Calu3 (cell line): ENCODE measurements around the gene MOV10L1. TPM values are rescaled to one million over a fixed set of nuclear protein-coding genes. Genes with fewer than 3 reads are reported as not detected.
A peak's percentile ranks its signal among the peaks of the same experiment; 100 is the strongest.

Experiments used
- BruUV-seq: library from RNA; stranded (reverse); fragments of 400-500 nt; replicated peaks from 2 replicates; lab custom pipeline; 2021; lab: Mats Ljungman, UMichigan
- CTCF ChIA-PET: fragments of 300-600 bp; sonication (Branson Sonifier 250); formaldehyde crosslinking; loops from one replicate; lab custom pipeline; 2022; ENCODE audit warnings: antibody characterized with exemption; lab: Charles Lee
- DNase-seq: peaks from one replicate; pipeline ENCODE4 v3.0.0; 2022
- H3K27ac Mint-ChIP-seq: one replicate; pipeline ENCODE4 v1.8.0; 2022; ENCODE audit warnings: mixed read lengths; ENCODE audit not compliant: unreplicated experiment
- H3K27me3 Mint-ChIP-seq: one replicate; pipeline ENCODE4 v1.8.0; 2022; ENCODE audit warnings: mixed read lengths; ENCODE audit not compliant: unreplicated experiment
- H3K36me3 Mint-ChIP-seq: one replicate; pipeline ENCODE4 v1.8.0; 2022; ENCODE audit warnings: mild to moderate bottlenecking, moderate library complexity, mixed read lengths; ENCODE audit not compliant: insufficient read depth, unreplicated experiment
- H3K4me1 Mint-ChIP-seq: one replicate; pipeline ENCODE4 v1.8.0; 2022; ENCODE audit warnings: mild to moderate bottlenecking, low read depth, mixed read lengths; ENCODE audit not compliant: unreplicated experiment
- H3K4me3 Mint-ChIP-seq: one replicate; pipeline ENCODE4 v1.8.0; 2022; ENCODE audit warnings: mild to moderate bottlenecking, low read depth, moderate library complexity, mixed read lengths; ENCODE audit not compliant: unreplicated experiment
- H3K9me3 Mint-ChIP-seq: one replicate; pipeline ENCODE4 v1.8.0; 2022; ENCODE audit warnings: low read depth, mixed read lengths; ENCODE audit not compliant: unreplicated experiment
- intact Hi-C: fragments of 100-400 bp; cut with micrococcal nuclease; formaldehyde crosslinking; loops from one replicate; pipeline ENCODE4 v1.10.0; 2022; ENCODE audit not compliant: unreplicated experiment
- total RNA-seq: library from RNA; stranded (reverse); gene quantifications from 2 replicates; pipeline ENCODE4 v1.2.3, GENCODE V29; 2022
- TF ChIP-seq, protein P1 (sequence below): fragments of 200-600 bp; IDR thresholded peaks from one replicate; pipeline ENCODE4 v1.8.0; 2022; ENCODE audit warnings: antibody characterized with exemption; ENCODE audit not compliant: unreplicated experiment

Gene MOV10L1
- total RNA-seq, 1 experiment from 2014 or later, result not detected

DNA sequence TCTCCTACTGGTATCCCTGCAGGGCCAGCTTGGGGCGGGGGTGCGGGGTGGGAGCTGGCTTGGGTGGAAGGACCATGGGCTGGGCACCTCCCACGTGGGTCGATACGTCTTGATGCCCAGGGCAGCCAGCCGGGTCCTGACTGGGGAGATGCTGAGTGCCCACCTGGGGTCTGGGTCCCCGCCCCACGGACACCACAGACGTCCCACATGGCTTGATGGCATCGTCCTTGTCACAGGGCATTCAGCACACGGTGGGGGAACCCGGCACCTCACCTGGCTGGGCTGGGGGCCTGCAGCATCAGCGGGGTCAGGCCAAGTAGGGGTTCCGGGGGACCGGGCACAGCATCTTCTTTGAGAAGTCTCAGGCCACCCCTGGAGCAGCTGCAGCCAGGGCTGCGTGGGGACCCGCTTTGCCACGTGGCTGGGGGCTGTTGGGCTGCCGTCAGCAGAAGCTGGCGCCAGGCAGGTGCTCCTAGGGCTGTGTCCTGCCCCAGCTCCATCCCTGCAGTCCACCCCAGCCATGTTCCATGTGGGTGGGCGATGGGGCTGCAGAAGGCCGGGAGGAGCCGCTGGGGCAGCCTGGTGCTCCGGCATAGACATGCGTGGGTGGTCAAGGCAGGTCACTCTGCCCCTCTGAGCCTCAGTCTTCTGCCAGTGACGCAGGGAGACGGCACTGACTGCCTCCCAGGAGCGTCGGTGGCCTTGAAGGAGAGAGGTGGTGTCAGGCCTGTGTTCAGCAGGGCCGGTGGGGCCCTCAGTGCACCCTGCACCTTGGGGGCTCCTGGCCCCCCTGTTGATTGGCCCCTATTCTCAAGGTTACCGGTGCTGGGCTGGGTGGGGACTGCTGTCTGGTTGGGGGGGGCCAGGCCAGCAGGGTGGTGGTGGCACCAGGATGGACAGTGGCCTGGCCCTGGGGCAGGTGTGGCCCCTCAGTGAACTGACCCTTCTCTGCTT lies 119.4 kb downstream of the MOV10L1 start:
- Mint-ChIP-seq H3K36me3 (peaks cover 75% of the 10 kb centered on the region), H3K27me3 (no peaks in the 10 kb centered on the region), H3K27ac (peak overlapping the region; percentile 50), H3K4me1 (peaks cover 7% of the 10 kb centered on the region), H3K9me3 (no peaks in the 10 kb centered on the region), H3K4me3 (no peak overlapping the region)
- TF ChIP-seq, protein P1, sequence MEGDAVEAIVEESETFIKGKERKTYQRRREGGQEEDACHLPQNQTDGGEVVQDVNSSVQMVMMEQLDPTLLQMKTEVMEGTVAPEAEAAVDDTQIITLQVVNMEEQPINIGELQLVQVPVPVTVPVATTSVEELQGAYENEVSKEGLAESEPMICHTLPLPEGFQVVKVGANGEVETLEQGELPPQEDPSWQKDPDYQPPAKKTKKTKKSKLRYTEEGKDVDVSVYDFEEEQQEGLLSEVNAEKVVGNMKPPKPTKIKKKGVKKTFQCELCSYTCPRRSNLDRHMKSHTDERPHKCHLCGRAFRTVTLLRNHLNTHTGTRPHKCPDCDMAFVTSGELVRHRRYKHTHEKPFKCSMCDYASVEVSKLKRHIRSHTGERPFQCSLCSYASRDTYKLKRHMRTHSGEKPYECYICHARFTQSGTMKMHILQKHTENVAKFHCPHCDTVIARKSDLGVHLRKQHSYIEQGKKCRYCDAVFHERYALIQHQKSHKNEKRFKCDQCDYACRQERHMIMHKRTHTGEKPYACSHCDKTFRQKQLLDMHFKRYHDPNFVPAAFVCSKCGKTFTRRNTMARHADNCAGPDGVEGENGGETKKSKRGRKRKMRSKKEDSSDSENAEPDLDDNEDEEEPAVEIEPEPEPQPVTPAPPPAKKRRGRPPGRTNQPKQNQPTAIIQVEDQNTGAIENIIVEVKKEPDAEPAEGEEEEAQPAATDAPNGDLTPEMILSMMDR, result no peak
- CTCF ChIA-PET, result interaction anchor here (0.7 to 1.2 kb wide), 4 partner anchors 19 to 87 kb away, joined by 3 to 9 read pairs (median 6); no protein-coding TSS in a partner anchor
- intact Hi-C loops, result loop anchor here (1.0 kb wide), 1 partner anchor 60 kb away; no protein-coding TSS in a partner anchor
- DNase-seq, result no peak
- no TSS peak for BruUV-seq

DNA sequence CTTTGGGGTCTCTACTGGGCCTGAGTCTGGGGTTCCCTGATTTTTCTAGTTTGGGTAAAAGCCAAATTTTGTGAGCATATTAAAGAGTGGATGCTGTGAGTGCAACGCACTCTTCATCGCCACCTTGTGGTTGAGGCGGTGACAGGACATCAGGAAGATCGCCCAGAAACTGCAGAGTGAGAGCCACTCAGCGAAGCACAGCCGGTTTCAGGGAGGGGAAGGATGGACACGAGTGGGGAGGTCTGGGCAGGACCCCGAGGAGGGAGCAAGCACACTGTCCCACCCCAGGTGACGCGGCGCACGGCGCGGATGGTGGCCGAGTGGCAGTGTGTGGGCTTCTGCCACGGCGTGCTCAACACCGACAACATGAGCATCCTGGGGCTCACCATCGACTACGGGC lies 120.1 kb downstream of the MOV10L1 start:
- TF ChIP-seq, protein P1, result peak; percentile 68
- H3K27me3 Mint-ChIP-seq, result no peaks in the 10 kb centered on the region
- intact Hi-C loops, result loop anchor here (1.0 kb wide), 1 partner anchor 61 kb away; no protein-coding TSS in a partner anchor
- H3K4me1 Mint-ChIP-seq, result peaks cover 7% of the 10 kb centered on the region
- CTCF ChIA-PET, result no interaction called here
- H3K9me3 Mint-ChIP-seq, result no peaks in the 10 kb centered on the region
- no TSS peak for BruUV-seq
- DNase-seq, result peak; percentile 69
- peak overlapping the region; percentile 50 for H3K27ac Mint-ChIP-seq
- H3K4me3 Mint-ChIP-seq, result no peak overlapping the region
- peaks cover 75% of the 10 kb centered on the region for H3K36me3 Mint-ChIP-seq

DNA sequence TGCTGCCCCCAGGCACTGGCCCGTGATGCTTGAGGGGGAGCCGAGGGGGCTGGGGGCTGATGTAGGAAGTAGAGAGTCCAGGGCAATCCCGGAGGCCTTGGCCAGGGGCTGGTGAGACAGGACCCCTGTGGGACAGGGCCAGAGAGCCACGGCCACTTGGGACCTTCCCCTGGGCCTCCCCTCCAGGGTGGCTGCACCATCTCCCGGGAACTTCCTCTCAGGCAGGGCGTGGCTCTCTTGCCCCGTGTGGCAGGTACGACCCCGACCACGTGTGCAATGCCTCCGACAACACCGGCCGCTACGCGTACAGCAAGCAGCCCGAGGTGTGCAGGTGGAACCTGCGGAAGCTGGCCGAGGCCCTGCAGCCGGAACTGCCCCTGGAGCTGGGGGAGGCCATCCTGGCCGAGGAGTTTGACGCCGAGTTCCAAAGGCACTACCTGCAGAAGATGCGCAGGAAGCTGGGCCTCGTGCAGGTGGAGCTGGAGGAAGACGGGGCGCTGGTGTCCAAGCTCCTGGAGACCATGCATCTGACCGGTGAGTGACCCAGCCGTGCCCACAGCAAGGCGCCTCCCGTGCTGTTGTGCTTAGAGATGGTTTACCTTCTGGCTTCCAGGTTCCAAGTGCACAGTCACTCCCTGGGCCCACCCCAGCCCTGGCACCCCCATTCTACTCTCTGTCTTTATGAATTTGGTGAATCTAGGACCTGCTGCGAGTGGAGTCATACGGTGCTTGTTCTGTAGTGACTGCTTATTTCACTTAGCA lies 120.8 kb downstream of the MOV10L1 start:
- no peak overlapping the region for H3K27ac Mint-ChIP-seq
- peaks cover 75% of the 10 kb centered on the region for H3K36me3 Mint-ChIP-seq
- H3K27me3 Mint-ChIP-seq, result no peaks in the 10 kb centered on the region
- H3K4me1 Mint-ChIP-seq, result peaks cover 8% of the 10 kb centered on the region
- DNase-seq, result no peak
- CTCF ChIA-PET, result interaction anchor here (1.0 kb wide), 1 partner anchor 61 kb away, joined by 3 read pairs; no protein-coding TSS in a partner anchor
- no TSS peak for BruUV-seq
- TF ChIP-seq, protein P1, result no peak
- no peaks in the 10 kb centered on the region for H3K9me3 Mint-ChIP-seq
- intact Hi-C loops, result no loop called here
- no peak overlapping the region for H3K4me3 Mint-ChIP-seq

DNA sequence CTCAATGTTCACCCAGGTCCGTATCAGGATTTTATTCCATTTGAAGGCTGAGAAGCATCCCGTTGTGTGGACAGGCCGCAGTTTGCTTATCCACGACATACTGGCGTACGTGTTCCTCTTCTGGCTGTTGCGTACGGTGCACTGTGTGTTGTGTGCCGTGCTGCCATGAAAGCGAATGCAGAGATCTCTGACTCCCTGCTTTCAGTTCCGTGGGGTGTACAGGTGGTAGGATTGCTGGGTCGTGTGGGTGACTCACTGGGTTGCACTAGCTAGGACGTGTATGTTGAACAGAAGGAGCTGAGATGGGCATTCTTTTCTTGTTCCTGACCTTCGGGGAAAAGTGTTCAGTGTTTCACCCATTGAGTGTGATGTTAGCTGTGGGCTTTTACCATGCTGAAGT lies 121.3 kb downstream of the MOV10L1 start:
- Mint-ChIP-seq H3K4me3 (no peak overlapping the region), H3K9me3 (no peaks in the 10 kb centered on the region), H3K27ac (no peak overlapping the region), H3K4me1 (peaks cover 8% of the 10 kb centered on the region), H3K36me3 (peaks cover 76% of the 10 kb centered on the region), H3K27me3 (no peaks in the 10 kb centered on the region)
- CTCF ChIA-PET, result interaction anchor here (1.0 kb wide), 1 partner anchor 62 kb away, joined by 3 read pairs; no protein-coding TSS in a partner anchor
- TF ChIP-seq, protein P1, result no peak
- BruUV-seq, result no TSS peak
- DNase-seq, result no peak
- intact Hi-C loops, result no loop called here
